K562 (cell line): ENCODE results near the gene MFSD11. TPM values are rescaled to one million over a fixed set of nuclear protein-coding genes. Genes with fewer than 3 reads are reported as not detected.

Source experiments
- ARID1B ChIP-seq: fragments of 450-650 bp; IDR thresholded peaks from 2 replicates; pipeline ENCODE4 v1.6.1; 2016; ENCODE audit warnings: antibody characterized with exemption, mild to moderate bottlenecking, inconsistent platforms
- BCL6 ChIP-seq: fragments of 250-450 bp; sonication (Bioruptor Pico); IDR thresholded peaks from 2 replicates; pipeline ENCODE4 v1.4.0; 2020
- C11orf30 ChIP-seq: fragments of 450-650 bp; IDR thresholded peaks from 2 replicates; pipeline ENCODE4 v1.6.1; 2016; ENCODE audit warnings: low read depth, mild to moderate bottlenecking
- CBX8 ChIP-seq: fragments of 200-600 bp; sonication (generic); IDR thresholded peaks from 2 replicates; pipeline ENCODE4 v1.6.1; 2012; ENCODE audit warnings: borderline replicate concordance, mixed run types, low read depth, mild to moderate bottlenecking, moderate library complexity, mixed read lengths, low read length, control low read depth, inconsistent platforms; ENCODE audit not compliant: poor library complexity, severe bottlenecking; ENCODE audit errors: extremely low read depth
- CREB3 ChIP-seq: fragments of 450-650 bp; conservative IDR thresholded peaks from 2 replicates; pipeline ENCODE4 v1.6.1; 2016; ENCODE audit warnings: missing genetic modification characterization, low read depth, mild to moderate bottlenecking, missing compliant biosample characterization, moderate library complexity
- DMBX1 ChIP-seq: fragments of 250-450 bp; sonication (Bioruptor Pico); IDR thresholded peaks from 2 replicates; pipeline ENCODE4 v1.8.0; 2022; ENCODE audit warnings: inconsistent platforms, mild to moderate bottlenecking, moderate library complexity, borderline replicate concordance
- E2F8 ChIP-seq: fragments of 450-650 bp; IDR thresholded peaks from 2 replicates; pipeline ENCODE4 v1.7.1; 2018; ENCODE audit warnings: mild to moderate bottlenecking, low read depth; ENCODE audit not compliant: partially characterized antibody
- EGR1 ChIP-seq: fragments of 450-650 bp; conservative IDR thresholded peaks from 2 replicates; pipeline ENCODE4 v1.6.1; 2017; ENCODE audit warnings: mild to moderate bottlenecking
- EHMT2 ChIP-seq: fragments of 450-650 bp; IDR thresholded peaks from 2 replicates; pipeline ENCODE4 v1.6.1; 2018; ENCODE audit warnings: antibody characterized with exemption
- GABPB2 ChIP-seq: fragments of 250-450 bp; sonication (Bioruptor Pico); conservative IDR thresholded peaks from 2 replicates; pipeline ENCODE4 v1.5.1; 2021; ENCODE audit warnings: mild to moderate bottlenecking
- HBP1 ChIP-seq: fragments of 450-650 bp; formaldehyde crosslinking; IDR thresholded peaks from 2 replicates; pipeline ENCODE4 v1.4.0; 2022; ENCODE audit warnings: missing genetic modification characterization
- HSF4 ChIP-seq: fragments of 250-450 bp; sonication (Bioruptor Pico); IDR thresholded peaks from 2 replicates; pipeline ENCODE4 v2.1.2; 2022; ENCODE audit warnings: mild to moderate bottlenecking, moderate library complexity, borderline replicate concordance
- MLX ChIP-seq, 2 experiments: fragments of 450-650 bp in 1 of 2; sonication (generic) in 1 of 2; formaldehyde crosslinking; conservative IDR thresholded peaks; 2 replicates each; pipeline versions ENCODE4 v1.4.0 to v1.8.1; 2020 to 2022; ENCODE audit warnings: mild to moderate bottlenecking in 1 of 2, missing genetic modification reagents in 1 of 2
- POLR3G ChIP-seq: IDR thresholded peaks from 2 replicates; pipeline ENCODE4 v1.6.1; 2011; ENCODE audit not compliant: insufficient read length, insufficient replicate concordance; ENCODE audit errors: extremely low read depth
- RHOXF2B ChIP-seq: fragments of 250-450 bp; sonication (Bioruptor Pico); conservative IDR thresholded peaks from 2 replicates; pipeline ENCODE4 v1.5.1; 2021
- TEAD1 ChIP-seq, 2 experiments: fragments of 450-650 bp in 1 of 2; sonication (generic) in 1 of 2; formaldehyde crosslinking; IDR thresholded peaks; 2 replicates each; pipeline versions ENCODE4 v1.4.0 to v1.8.0; 2020 to 2022; ENCODE audit warnings: mild to moderate bottlenecking in 2 of 2, missing genetic modification reagents in 1 of 2
- ZNF12 ChIP-seq: sonication (generic); formaldehyde crosslinking; IDR thresholded peaks from 2 replicates; pipeline ENCODE4 v1.4.0; 2020; ENCODE audit warnings: mild to moderate bottlenecking, missing genetic modification reagents
- ZNF280A ChIP-seq: fragments of 450-650 bp; IDR thresholded peaks from 2 replicates; pipeline ENCODE4 v1.6.1; 2018; ENCODE audit warnings: mild to moderate bottlenecking, low read depth; ENCODE audit not compliant: partially characterized antibody
- ZSCAN29 ChIP-seq: fragments of 450-650 bp; IDR thresholded peaks from 2 replicates; pipeline ENCODE4 v1.6.1; 2017
- polyA plus RNA-seq, 8 experiments: library from polyadenylated mRNA; depleted of rRNA in 4 of 8; stranded (reverse) in 5 of 8; unstranded in 3 of 8; fragments of >200 nt; fragmentation: Nextera tagmentation in 2 of 8; fragmentation: Illumina TruSeq in 1 of 8; extraction: Ambion mirVana in 2 of 8; extraction: Trizol in 1 of 8; gene quantifications; 2 replicates each; pipeline versions ENCODE4 v1.2.1 to v1.2.3, GENCODE V29; 2011 to 2014; ENCODE audit warnings: inconsistent platforms in 1 of 8, missing spikeins in 1 of 8
- total RNA-seq, 7 experiments: library from RNA; depleted of rRNA in 6 of 7; stranded (reverse); fragments of >200 nt in 6 of 7; fragmentation: Illumina TruSeq in 2 of 7; extraction: Trizol in 2 of 7; gene quantifications; 2 replicates each; pipeline versions ENCODE4 v1.2.1 to v1.2.3, GENCODE V29; 2011 to 2021; ENCODE audit warnings: low replicate concordance in 1 of 7

The MFSD11 gene
- total and polyA plus RNA-seq, 9 of the 15 experiments (the other 6 are each of a cell fraction or from before 2014, with no cell fraction given), result 14.4 to 24.5 (median 19.9) TPM

- TF ChIP-seq HBP1 (CRISPR knock-in tag) (no peak; the same call in 1 of the 2 replicates), TEAD1 (CRISPR knock-in tag; IDR thresholded peaks at IDR 0.05) (0 out of 4 replicates have a peak, but pooled peaks of 1 of the 2 experiments have one; percentile 12), C11orf30 (peak; percentile 97), ZNF280A (no peak), MLX (CRISPR knock-in tag; conservative IDR thresholded peaks at IDR 0.05) (0 out of 4 replicates have a peak, but pooled peaks have one; percentile 4 to 56), EGR1 (no peak), DMBX1 (CRISPR knock-in tag) (no peak), E2F8 (peak; percentile 97), RHOXF2B (no peak), ZSCAN29 (no peak), POLR3G (no peak), HSF4 (CRISPR knock-in tag) (no peak), CREB3 (tag) (no peak), ZNF12 (no peak; the same call in 1 of the 2 replicates), GABPB2 (CRISPR knock-in tag) (no peak), EHMT2 (no peak), CBX8 (no peak), ARID1B (peak; percentile 27; the same call in 1 of the 2 replicates), BCL6 (CRISPR knock-in tag) (no peak)
These were observed 740 bp upstream of the MFSD11 start, which contains the start of gene SRSF2 (continued) for GRCh38 chr17:76737082-76737675.
